Activated CD8-positive, alpha-beta memory T cell treated with anti-CD3 and anti-CD28 coated beads for 36 hours (primary cell): ENCODE measurements around the gene HS3ST6. TPM values are rescaled to one million over a fixed set of nuclear protein-coding genes. Genes with fewer than 3 reads are reported as not detected.

ENCODE experiments used
- CTCF ChIA-PET: fragments of 350-600 bp; sonication (Branson Sonifier 250); formaldehyde crosslinking; loops from one replicate; lab custom pipeline; 2021; ENCODE audit warnings: antibody characterized with exemption; lab: Charles Lee
- POLR2A ChIA-PET: fragments of 350-600 bp; sonication (Branson Sonifier 250); formaldehyde crosslinking; loops from one replicate; lab custom pipeline; 2021; ENCODE audit warnings: antibody characterized with exemption; lab: Charles Lee
- total RNA-seq, 2 experiments: library from RNA; stranded (reverse); gene quantifications; one replicate each; pipeline ENCODE4 v1.2.3, GENCODE V29; 2021

Gene HS3ST6
- total RNA-seq, 2 experiments from 2014 or later, result not detected

- ChIA-PET CTCF (interaction anchor here (1.0 to 1.2 kb wide), 2 partner anchors 10 to 50 kb away, joined by 3 read pairs; partner anchors contain the start of gene MSRB1), POLR2A (no interaction called here)
These were observed 35.5 kb upstream of the HS3ST6 start for GRCh38 chr16:1953734-1954133.

DNA sequence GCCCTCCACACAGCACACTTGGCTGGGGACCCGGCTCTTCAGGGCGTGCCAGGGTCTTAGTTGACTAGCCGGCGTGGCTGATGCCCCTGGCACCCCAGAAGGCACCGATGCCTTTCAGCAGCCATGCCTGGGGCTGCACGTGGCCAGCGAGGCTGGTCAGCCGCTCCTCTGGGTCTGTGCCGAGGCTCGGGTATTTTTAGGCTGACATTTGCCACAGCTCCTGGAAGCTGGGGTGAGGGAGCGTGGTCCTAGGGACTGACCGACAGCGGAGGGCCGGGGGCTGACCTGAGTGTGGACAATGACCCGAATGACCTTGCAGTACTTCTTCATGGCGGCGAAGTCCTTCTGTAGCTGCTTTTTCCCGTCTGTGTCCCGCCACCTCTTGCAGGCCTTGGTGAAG is 32.3 kb upstream of the HS3ST6 start:
- ChIA-PET POLR2A (no interaction called here), CTCF (no interaction called here)

GRCh38 chr16:1950047-1950446 is 31.8 kb upstream of the HS3ST6 start:
- POLR2A ChIA-PET, result no interaction called here
- CTCF ChIA-PET, result no interaction called here

DNA sequence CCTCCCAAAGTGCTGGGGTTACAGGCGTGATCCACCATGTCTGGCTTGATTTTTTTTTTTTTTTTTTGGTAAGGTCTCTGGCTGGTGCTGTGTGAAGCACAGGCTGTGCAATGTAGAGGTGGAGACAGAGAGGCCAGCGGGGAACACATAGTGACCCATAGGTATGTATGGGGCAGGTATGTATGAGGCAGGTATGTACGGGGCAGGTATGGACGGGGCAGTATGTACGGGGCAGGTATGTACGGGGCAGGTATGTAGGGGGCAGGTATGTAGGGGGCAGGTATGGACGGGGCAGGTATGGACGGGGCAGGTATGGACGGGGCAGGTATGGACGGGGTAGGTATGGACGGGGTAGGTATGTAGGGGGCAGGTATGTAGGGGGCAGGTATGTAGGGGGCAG is 31.3 kb upstream of the HS3ST6 start:
- ChIA-PET POLR2A (no interaction called here), CTCF (interaction anchor here (0.7 kb wide), 1 partner anchor 101 kb away, joined by 3 read pairs; no protein-coding TSS in a partner anchor)

- ChIA-PET POLR2A (interaction anchor here (1.3 kb wide), 1 partner anchor 208 kb away, joined by 9 read pairs; the partner anchor contains the start of gene TRAF7), CTCF (interaction anchor here (0.7 kb wide), 1 partner anchor 18 kb away, joined by 3 read pairs; no protein-coding TSS in a partner anchor)
These were observed 29.1 kb upstream of the HS3ST6 start for GRCh38 chr16:1947369-1947670.

- POLR2A ChIA-PET, result interaction anchor here (0.6 kb wide), 1 partner anchor 24 kb away, joined by 4 read pairs; no protein-coding TSS in a partner anchor
- CTCF ChIA-PET, result interaction anchor here (1.3 kb wide), 1 partner anchor 18 kb away, joined by 5 read pairs; no protein-coding TSS in a partner anchor
These were observed 28.5 kb upstream of the HS3ST6 start for GRCh38 chr16:1946495-1947368.

DNA sequence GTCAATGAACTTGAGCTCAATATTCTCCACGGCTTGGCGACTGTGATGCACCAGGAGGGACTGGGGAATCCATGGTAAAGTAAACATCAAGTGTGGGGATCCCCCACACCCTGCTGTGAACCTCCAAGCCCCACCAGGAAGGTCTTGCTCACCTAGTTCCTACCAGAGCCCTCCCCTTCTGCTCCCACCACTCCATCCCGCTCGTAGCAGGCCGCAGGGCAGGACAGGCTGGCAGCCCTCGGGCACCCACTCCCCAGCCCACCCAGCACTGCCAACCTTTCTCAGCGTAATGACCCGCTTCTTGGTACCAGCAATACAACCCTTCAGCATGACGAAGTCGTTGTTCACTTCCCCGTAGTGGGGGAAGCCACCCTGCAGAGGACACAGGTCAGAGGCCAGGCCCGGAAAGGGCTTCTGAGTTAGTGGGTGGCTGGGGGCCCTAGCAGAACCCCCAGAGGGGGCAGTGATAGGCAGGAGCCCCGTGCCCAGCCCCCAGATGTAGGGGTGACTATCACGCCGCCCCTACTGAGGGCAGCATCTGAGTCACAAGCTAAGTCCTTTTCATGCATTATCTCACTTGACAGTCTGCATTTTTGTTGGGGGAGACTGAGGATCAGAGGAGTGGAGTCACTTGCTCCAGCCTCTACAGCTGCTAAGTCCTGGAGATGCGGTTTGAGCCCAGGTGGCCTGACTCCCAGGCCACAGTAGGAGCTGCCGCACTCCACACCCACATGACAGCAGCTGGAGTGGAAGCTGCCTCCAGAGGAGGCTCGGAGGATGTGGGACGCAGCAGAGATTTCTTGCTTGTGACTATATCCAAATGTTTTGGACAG is 27.6 kb upstream of the HS3ST6 start:
- ChIA-PET CTCF (interaction anchor here (1.3 kb wide), 1 partner anchor 17 kb away, joined by 5 read pairs; no protein-coding TSS in a partner anchor), POLR2A (interaction anchor here (0.6 kb wide), 1 partner anchor 234 kb away, joined by 3 read pairs; no protein-coding TSS in a partner anchor)

DNA sequence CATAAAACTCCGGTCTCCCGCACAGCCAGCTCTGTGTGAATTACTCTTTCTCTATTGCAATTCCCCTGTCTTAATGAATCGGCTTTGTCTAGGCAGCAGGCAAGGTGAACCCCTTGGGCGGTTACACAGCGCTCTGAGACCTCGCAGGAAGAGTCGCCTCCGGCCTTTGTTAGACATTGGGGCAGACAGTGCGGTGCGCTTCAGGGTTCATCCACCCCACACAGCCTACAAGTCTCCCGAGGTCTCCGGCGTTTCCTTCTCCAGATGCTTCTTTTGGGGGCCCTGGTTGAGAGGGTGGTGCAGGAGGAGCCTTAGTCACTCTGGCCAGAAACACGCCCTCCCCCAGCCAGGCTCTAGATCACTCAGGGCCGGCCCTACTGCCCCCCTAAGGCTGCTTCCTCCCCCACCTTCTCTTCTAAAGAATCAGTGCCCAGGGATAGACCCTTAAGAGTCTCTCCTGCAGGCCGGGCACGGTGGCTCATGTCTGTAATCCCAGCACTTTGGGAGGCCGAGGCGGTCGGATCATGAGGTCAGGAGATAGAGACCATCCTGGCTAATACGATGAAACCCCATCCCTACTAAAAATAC is 26.5 kb upstream of the HS3ST6 start:
- POLR2A ChIA-PET, result interaction anchor here (1.9 kb wide), 1 partner anchor 16 kb away, joined by 11 read pairs; no protein-coding TSS in a partner anchor

DNA sequence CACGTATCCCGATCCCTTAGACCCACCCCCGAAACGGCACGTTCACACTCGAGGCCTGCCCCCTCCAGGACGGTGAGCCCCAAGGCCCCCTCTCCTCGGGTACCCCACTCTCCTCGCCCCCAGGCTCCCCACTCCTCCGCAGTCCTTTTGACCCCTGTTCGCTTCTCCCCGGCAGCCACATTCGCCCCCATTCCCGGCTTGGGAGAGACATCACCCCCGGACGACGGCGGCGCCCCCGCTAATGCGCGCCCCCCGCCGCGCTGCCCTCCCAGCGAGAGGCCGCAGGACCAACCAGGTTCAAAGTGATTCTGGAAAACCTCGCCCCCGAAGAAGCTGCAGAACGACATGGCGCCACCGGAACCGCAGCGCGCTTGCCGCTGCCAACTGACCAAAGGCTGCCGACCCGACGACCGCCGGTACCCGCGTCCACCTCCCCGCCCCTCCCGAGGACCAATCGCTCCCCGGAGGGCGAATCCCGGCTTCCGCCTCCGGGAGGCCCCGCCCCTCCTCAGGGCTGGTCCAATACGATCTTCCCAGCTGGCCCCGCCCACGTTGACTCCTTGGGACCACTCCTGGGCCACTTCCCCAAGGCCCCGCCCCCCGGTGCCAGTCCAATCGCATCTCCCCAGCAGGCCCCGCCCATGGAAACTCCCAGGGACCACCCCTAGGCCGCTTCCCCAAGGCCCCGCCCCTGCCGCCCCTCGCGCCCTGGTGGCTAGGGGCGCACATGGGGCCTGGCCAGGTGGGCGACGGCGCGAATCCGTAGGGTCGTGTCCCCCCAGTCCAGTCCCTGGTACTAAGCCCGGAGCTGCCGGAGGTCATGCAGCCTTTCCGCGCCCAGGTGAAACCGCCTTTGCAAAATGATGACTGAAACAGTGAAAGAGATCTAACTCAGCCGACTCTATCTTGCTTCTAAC is 24.9 kb upstream of the HS3ST6 start, which contains the start of gene MSRB1:
MSRB1 (minus strand) TSS at position 390 of the 917 bp plus-strand sequence; CDS start at position 347, 43 bp downstream.
- ChIA-PET CTCF (interaction anchor here (0.6 to 1.3 kb wide), 6 partner anchors 10 to 346 kb away, joined by 3 to 6 read pairs (median 4); partner anchors contain the start of genes CRAMP1, IFT140 and NDUFB10), POLR2A (interaction anchor here (0.7 to 1.9 kb wide), 7 partner anchors 15 to 212 kb away, joined by 3 to 21 read pairs (median 5); partner anchors contain the start of genes NUBP2, RPS2, SPSB3 and TBL3)

More for the DNA sequence above, 26.5 kb upstream of the HS3ST6 start:
- CTCF ChIA-PET, result interaction anchor here (1.3 kb wide), 1 partner anchor 16 kb away, joined by 6 read pairs; no protein-coding TSS in a partner anchor

DNA sequence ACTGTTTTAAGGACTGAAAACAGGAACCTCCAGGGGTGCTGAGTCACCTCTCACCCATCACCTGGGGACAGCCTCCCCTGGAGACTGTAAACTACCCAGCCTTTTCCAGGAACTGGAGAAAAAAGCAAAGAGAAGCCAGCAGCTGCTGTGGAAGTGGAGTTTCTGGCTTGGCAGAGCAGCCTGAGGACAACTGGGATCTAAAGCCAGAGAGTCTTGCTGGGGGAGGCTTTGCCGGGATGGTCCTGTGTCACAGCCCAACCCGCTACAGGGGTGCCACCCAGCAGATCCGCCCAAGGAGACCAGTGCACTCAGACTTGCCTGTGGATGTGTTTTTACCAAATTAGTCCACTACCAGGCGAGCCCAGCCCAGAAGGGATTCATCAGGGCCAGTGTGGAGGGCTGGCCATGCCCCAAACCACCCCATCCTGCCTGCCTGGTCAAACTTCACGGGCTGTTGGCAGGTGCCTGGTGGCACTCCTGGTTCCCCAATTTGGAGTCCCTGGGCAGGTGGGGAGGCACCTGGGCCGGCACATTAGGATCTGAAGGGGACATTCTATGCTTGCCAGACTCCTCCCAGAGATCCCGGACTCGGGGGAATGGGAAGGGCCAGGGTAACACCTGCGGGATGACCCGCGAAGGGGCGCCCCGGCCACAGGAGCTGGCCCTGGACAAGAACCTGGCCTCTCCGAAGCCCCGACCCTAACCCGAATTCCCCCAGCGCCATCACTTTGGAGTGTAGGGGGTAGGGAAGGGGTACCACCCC is 24.0 kb upstream of the HS3ST6 start:
- CTCF ChIA-PET, result interaction anchor here (1.5 kb wide), 1 partner anchor 79 kb away, joined by 8 read pairs; no protein-coding TSS in a partner anchor
- POLR2A ChIA-PET, result interaction anchor here (1.2 to 1.4 kb wide), 2 partner anchors 23 to 160 kb away, joined by 3 read pairs; partner anchors contain the start of genes NUBP2, RPS2 and SPSB3

- CTCF ChIA-PET, result interaction anchor here (1.1 to 2.7 kb wide), 3 partner anchors 13 to 78 kb away, joined by 3 to 12 read pairs (median 8); partner anchors contain the start of gene TBL3
- POLR2A ChIA-PET, result interaction anchor here (1.0 to 1.4 kb wide), 3 partner anchors 23 to 159 kb away, joined by 3 read pairs; partner anchors contain the start of genes NUBP2, RPS2 and SPSB3
These were observed 23.2 kb upstream of the HS3ST6 start for GRCh38 chr16:1941162-1942046.

DNA sequence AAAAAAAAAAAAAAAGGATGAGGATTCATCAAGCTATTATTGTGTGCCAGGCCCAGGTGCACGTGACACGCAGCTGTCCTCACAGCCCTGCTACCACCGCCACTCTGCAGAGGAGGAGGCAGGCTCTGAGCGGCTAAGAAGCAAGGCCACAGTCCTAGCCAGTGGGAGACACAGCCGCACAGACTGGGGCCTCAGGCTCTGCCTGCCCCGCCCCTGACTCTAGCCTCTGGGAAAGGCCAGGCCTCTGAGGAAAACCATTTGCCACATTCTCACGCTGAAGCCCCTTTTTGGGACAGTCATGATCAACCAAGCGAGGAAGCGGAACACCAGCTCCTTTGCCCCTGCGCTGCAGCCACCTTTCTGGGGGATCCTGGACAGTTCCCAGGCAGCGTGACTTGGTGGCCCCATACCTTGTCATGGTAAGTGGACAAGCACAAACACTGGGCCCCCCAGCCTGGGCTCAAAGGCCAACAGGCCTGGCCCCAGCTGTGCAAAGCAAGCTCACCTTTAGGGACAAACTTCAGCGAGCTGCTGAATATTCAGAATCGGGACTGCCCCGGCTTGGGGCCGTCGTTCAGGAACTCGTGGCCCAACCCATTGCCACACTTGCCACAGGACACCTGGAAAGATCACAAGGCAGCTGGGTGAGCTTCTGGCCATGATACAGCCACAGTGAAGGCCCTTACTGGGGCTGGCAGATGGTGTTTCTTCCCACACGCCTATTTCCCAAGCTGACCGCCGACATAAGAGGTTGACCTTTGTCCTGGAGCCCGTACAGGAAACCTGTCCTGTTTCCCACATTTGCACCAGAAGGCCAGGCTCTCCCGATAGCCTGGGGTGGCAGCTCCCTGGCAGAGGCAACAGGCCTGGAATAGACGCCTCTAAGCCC is 22.3 kb upstream of the HS3ST6 start:
- ChIA-PET CTCF (interaction anchor here (0.6 to 2.7 kb wide), 6 partner anchors 11 to 375 kb away, joined by 3 to 12 read pairs (median 4); partner anchors contain the start of gene TBL3), POLR2A (interaction anchor here (0.8 to 1.2 kb wide), 3 partner anchors 19 to 158 kb away, joined by 3 read pairs; partner anchors contain the start of genes NUBP2, RPS2 and SPSB3)

DNA sequence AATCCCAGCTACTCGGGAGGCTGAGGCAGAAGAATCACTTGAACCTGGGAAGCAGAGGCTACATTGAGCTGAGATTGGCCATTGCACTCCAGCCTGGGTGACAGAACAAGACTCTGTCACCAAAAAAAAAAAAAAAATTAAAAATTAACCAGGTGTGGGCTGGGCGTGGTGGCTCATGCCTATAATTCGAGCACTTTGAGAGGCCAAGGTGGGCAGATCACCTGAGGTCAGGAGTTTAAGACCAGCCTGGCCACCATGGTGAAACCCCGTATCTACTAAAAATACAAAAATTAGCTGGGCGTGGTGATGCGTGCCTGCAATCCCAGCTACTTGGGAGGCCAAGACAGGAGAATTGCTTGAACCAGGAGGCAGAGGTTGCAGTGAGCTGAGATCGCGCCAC is 21.6 kb upstream of the HS3ST6 start:
- CTCF ChIA-PET, result interaction anchor here (0.6 to 2.7 kb wide), 4 partner anchors 11 to 376 kb away, joined by 3 to 12 read pairs (median 4); no protein-coding TSS in a partner anchor
- POLR2A ChIA-PET, result interaction anchor here (0.7 to 0.8 kb wide), 2 partner anchors 20 to 67 kb away, joined by 3 read pairs; no protein-coding TSS in a partner anchor

- ChIA-PET CTCF (interaction anchor here (1.0 to 2.7 kb wide), 3 partner anchors 10 to 12 kb away, joined by 3 to 12 read pairs (median 5); no protein-coding TSS in a partner anchor), POLR2A (no interaction called here)
These were observed 20.7 kb upstream of the HS3ST6 start for GRCh38 chr16:1938910-1939309.
